ENCODE measurements around the gene SH3PXD2A.

DNA sequence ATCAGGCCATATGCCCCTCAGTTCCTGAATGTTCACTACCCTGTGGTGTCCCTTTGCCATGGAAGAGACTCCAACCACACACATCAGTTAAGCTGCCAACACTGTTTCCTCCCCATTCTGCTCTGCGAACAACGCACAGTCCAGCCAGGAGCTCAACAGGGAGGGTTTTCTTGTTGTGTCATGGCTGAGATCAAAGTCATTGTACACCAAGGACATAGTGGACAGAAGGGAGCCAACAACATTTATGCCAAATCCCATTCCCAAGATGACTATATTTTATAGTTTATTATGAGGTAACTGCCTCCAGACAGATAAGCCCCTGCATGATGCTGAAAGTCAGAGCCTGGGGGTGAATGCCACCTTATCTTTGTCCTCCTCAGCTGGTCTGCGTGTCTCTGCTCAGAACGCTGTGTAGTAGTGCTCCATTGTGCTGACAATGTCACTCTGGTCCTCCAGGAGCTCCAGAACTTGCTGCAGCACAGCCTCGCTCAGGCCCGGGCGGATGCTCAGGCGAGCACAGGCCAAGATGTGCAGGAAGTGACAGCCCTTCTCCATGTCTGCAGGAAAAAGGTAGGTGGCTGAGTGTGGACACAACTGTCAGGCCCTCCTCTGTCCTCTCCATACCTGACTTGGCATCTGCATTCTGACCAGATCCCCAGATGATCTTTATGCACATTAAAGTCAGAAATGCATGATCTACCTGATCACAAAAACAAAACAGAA lies 27.1 kb upstream of the SH3PXD2A start:
- TF ChIP-seq POLR2A (IDR thresholded peaks at IDR 0.05; ENCODE audit: low read length) (no peak), GATA1 (IDR thresholded peaks at IDR 0.05; ENCODE audit: low read depth, low read length) (no peak)
